HG03342 (cell line): Measurements from ENCODE around the gene TMEM191B.
A peak's percentile ranks its signal among the peaks of the same experiment; 100 is the strongest.
"Not testable (repeated sequence)": the region's sequence is repeated elsewhere in the genome, so short reads cannot be mapped to it uniquely, and the experiment has no call there.

Experiments
- ATAC-seq: cut with Tn5 transposase; IDR thresholded peaks from one replicate; pipeline ENCODE4 v1.9.1; 2021; ENCODE audit warnings: mild to moderate bottlenecking, moderate library complexity; ENCODE audit not compliant: unreplicated experiment

The TMEM191B gene

DNA sequence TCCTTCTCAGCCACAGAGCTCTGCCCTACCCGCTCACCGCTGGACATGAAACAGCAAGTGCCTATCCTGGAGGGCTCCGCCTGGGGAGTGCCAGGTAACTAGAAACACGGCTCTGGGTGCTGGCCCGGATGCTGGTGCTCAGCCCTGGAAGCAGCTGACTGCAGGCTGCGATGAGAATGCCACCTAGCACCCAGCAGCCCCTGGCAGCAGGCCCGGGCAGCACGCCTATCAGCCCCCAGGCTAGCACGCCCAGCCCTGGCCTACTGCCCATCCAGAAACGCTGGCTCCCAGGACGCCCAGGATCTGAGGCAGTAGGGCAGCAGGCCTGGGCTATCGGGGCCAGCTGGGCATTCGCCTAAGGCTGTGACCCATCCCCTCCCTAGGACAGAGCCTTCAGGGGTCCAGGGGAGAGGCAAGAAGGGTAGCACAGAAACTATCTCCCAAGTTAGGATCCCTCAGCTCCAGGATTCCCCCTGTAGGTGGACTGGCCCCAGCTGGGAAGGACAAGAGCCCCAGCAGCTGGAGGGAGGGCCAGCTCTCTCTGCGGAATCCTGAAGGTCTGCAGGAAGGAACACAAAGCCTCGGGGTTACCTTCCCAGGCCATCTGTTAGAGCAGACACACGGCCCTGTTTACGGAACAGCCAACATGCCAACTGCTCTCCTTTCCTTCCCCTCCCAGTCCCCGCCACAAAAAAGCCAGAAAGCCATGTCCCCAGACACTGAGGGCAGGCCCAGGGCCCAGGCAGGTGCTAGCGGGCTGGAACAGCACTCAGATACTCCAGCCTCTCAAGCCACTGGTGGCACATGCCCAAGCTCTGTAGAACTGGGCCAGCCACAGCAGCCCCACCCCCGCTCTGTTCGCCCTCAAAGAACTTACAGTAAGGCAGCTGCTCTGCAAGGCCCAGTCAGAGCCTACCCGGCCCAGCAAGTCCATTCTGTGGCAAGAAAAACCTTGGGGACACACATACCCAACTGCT is 27.0 kb downstream of the TMEM191B start:
- ATAC-seq = not testable (repeated sequence)

DNA sequence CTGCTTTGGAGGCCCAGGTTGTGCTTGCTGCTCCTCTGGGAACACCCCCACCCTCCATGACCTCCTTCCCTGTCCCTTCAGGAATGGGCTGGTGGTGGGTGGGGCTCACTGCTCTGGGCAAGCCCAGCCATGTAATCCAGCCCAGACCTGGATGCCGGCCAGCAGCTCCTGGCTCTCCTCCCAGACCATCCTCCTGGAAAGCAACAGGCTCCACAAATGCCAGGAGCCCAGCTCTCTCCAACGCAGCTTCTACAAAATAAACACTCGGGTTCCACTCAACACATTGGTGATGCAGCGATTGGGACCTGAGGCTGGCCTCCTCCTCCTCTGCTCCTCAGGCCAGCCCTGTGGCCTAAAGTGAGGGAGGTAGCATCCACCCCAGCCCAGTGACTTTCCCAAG is 30.9 kb downstream of the TMEM191B start:
- not testable (repeated sequence) for ATAC-seq

- ATAC-seq = not testable (repeated sequence)
Observed at GRCh38 chr22:18558939-18559338, 31.3 kb downstream of the TMEM191B start.

GRCh38 chr22:18560099-18560974 is 32.7 kb downstream of the TMEM191B start:
- not testable (repeated sequence) for ATAC-seq

- not testable (repeated sequence) for ATAC-seq
Observed at GRCh38 chr22:18570509-18571246, 43.1 kb downstream of the TMEM191B start.

GRCh38 chr22:18573483-18574164 is 46.0 kb downstream of the TMEM191B start:
- ATAC-seq = not testable (repeated sequence)

DNA sequence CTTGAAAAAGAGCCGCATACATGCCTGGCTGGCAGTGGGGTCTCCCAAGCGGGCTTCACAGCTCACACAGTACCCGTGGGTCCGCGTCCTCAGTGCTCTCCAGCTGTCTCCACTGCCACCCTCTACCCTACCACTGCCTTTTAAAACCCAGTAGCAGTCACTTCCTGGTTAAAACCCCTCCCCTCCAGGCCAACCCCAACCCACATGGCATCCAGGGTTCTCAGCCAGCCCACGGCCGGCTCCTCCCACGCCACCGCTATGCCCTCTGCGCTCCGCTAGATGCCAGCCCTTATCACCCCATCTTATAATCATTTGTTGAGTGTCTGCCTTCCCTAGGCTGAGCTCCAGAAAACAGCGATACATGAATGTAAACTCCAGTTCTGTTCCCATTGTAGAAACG is 47.0 kb downstream of the TMEM191B start:
- ATAC-seq = not testable (repeated sequence)

DNA sequence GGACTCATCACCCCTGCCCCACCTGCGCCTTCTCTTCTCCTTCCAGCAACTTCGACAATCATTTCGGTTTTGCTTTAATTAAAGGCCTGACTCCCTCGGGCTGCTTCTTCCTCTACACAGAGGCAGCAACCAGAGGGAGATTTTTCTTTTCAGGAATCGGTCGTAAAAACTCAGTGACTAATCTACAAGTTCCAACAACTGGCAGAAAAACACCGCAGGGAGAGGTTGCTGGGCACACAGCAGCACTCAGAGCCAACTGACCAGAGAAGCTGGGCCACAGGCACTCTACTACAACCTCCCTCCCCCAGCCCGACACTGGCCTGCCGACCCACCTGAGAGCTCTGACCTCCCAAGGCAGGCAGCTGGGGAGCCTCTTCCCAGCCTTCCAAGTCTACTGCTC is 48.1 kb downstream of the TMEM191B start:
- not testable (repeated sequence) for ATAC-seq

DNA sequence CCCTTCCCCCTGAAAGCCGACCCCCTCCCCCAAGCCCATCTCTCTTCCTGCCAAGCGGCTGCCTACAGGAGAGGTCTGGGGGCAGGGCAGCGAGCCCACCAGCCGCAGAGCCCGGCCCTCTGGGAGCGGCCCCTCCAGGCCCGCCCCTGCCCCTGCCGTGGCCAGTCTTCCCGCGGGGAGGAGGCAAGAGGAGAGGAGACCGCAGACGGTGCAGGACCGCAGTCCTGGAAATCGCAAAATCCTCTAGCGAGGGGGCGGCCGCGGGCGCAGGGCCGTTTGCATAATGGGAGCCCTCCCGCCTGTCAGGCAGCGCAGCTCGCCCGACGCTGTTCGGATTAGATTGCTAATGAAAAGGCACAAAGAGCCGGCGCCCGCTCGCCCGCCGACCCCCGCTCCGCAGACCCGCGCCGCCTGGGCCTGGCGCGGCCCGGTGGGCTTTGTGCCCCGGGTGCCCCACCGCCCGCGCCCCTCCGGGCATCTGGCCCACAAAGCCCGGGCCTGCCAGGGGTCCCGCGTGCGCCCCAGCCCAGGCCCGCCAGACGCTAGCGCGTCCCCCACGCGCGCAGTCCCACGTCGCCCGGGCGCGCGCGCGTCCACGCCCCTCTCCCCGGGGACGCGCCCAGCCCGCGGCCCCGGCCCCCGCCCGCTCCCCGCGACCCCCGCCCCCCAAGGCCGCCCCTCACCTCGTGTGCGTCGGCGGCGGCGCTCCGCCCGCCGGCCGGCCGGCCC is 49.7 kb downstream of the TMEM191B start:
- peak; percentile 26 for ATAC-seq

- peak; percentile 70 for ATAC-seq
Observed at GRCh38 chr22:18577847-18578246, 50.2 kb downstream of the TMEM191B start.
